Liver (tissue), 9 donors: ENCODE measurements around the gene STXBP1. TPM values are rescaled to one million over a fixed set of nuclear protein-coding genes. Genes with fewer than 3 reads are reported as not detected.

ENCODE experiments used
- DNase-seq: peaks from one replicate; pipeline ENCODE4 v3.0.0-alpha.2; 2017; ENCODE audit warnings: low spot score
- H3K27ac ChIP-seq, 2 donors: one replicate each; pipeline ENCODE4 v1.7.0; 2013; ENCODE audit warnings: inconsistent platforms in 2 of 2, low read length in 2 of 2, control low read depth in 1 of 2, low read depth in 1 of 2, mild to moderate bottlenecking in 1 of 2
- H3K27me3 ChIP-seq, 4 donors: one replicate each; pipeline versions ENCODE4 v1.6.1 to v1.7.0; 2013; ENCODE audit warnings: low read length in 3 of 4, inconsistent platforms in 1 of 4, mild to moderate bottlenecking in 1 of 4, moderate library complexity in 1 of 4; ENCODE audit not compliant: control insufficient read depth in 4 of 4, insufficient read depth in 4 of 4
- H3K36me3 ChIP-seq, 4 donors: one replicate each; pipeline versions ENCODE4 v1.6.1 to v1.7.0; 2013; ENCODE audit warnings: low read length in 3 of 4, mild to moderate bottlenecking in 3 of 4, low read depth in 1 of 4, moderate library complexity in 1 of 4; ENCODE audit not compliant: control insufficient read depth in 4 of 4, insufficient read depth in 3 of 4
- H3K4me1 ChIP-seq, 4 donors: one replicate each; pipeline versions ENCODE4 v1.6.1 to v1.7.0; 2013; ENCODE audit warnings: low read length in 3 of 4, mild to moderate bottlenecking in 3 of 4, moderate library complexity in 1 of 4; ENCODE audit not compliant: control insufficient read depth in 4 of 4, insufficient read depth in 4 of 4
- H3K4me3 ChIP-seq, 3 donors: one replicate each; pipeline versions ENCODE4 v1.6.1 to v1.7.0; 2013; ENCODE audit warnings: low read length in 3 of 3, control low read depth in 1 of 3, low read depth in 1 of 3, mild to moderate bottlenecking in 1 of 3
- H3K9ac ChIP-seq, 2 donors: one replicate each; pipeline ENCODE4 v1.7.0; 2013; ENCODE audit warnings: low read length in 2 of 2, mild to moderate bottlenecking in 2 of 2, moderate library complexity in 2 of 2, control low read depth in 1 of 2, low read depth in 1 of 2
- H3K9me3 ChIP-seq, 4 donors: one replicate each; pipeline versions ENCODE4 v1.6.1 to v1.7.0; 2013; ENCODE audit warnings: low read length in 3 of 4; ENCODE audit not compliant: control insufficient read depth in 4 of 4
- ATF3 ChIP-seq: IDR thresholded peaks from 2 replicates; pipeline ENCODE4 v1.6.1; 2016; ENCODE audit warnings: antibody characterized with exemption
- CTCF ChIP-seq: fragments of 150-350 bp; IDR thresholded peaks from 2 replicates; pipeline ENCODE4 v1.5.1; 2017; ENCODE audit warnings: improper control_type of control experiment, low read depth, low read length; ENCODE audit not compliant: missing input control
- EGR1 ChIP-seq, 2 donors: IDR thresholded peaks; 2 replicates each; pipeline ENCODE4 v1.6.1; 2016 to 2018; ENCODE audit warnings: antibody characterized with exemption in 2 of 2, low read depth in 2 of 2
- FOXA1 ChIP-seq: IDR thresholded peaks from 2 replicates; pipeline ENCODE4 v1.6.1; 2016; ENCODE audit warnings: antibody characterized with exemption
- FOXA2 ChIP-seq: IDR thresholded peaks from 2 replicates; pipeline ENCODE4 v1.6.1; 2016; ENCODE audit warnings: antibody characterized with exemption
- GABPA ChIP-seq, 2 donors: IDR thresholded peaks in 1 of 2; conservative IDR thresholded peaks in 1 of 2; 2 replicates each; pipeline ENCODE4 v1.6.1; 2016; ENCODE audit warnings: antibody characterized with exemption in 2 of 2, mild to moderate bottlenecking in 1 of 2, moderate library complexity in 1 of 2
- HNF4A ChIP-seq, 2 donors: conservative IDR thresholded peaks; 2 replicates each; pipeline ENCODE4 v1.6.1; 2016; ENCODE audit warnings: antibody characterized with exemption in 2 of 2, mild to moderate bottlenecking in 2 of 2
- HNF4G ChIP-seq: IDR thresholded peaks from 2 replicates; pipeline ENCODE4 v1.6.1; 2016; ENCODE audit warnings: antibody characterized with exemption
- JUND ChIP-seq, 2 donors: IDR thresholded peaks; 2 replicates each; pipeline ENCODE4 v1.6.1; 2016; ENCODE audit warnings: antibody characterized with exemption in 2 of 2
- MAX ChIP-seq: IDR thresholded peaks from 2 replicates; pipeline ENCODE4 v1.6.1; 2016; ENCODE audit warnings: antibody characterized with exemption
- NR2F2 ChIP-seq: IDR thresholded peaks from 2 replicates; pipeline ENCODE4 v1.6.1; 2016; ENCODE audit warnings: antibody characterized with exemption
- RAD21 ChIP-seq, 2 donors: IDR thresholded peaks; 2 replicates each; pipeline ENCODE4 v1.6.1; 2016; ENCODE audit warnings: antibody characterized with exemption in 2 of 2, mild to moderate bottlenecking in 2 of 2
- REST ChIP-seq: IDR thresholded peaks from 2 replicates; pipeline ENCODE4 v1.6.1; 2016; ENCODE audit warnings: antibody characterized with exemption, mild to moderate bottlenecking
- RXRA ChIP-seq, 2 donors: IDR thresholded peaks; 2 replicates each; pipeline ENCODE4 v1.6.1; 2017 to 2018; ENCODE audit warnings: antibody characterized with exemption in 2 of 2, mild to moderate bottlenecking in 1 of 2
- SP1 ChIP-seq: IDR thresholded peaks from 2 replicates; pipeline ENCODE4 v1.6.1; 2018; ENCODE audit warnings: antibody characterized with exemption, mild to moderate bottlenecking
- TAF1 ChIP-seq: conservative IDR thresholded peaks from 2 replicates; pipeline ENCODE4 v1.6.1; 2016; ENCODE audit warnings: antibody characterized with exemption, mild to moderate bottlenecking
- YY1 ChIP-seq: IDR thresholded peaks from 2 replicates; pipeline ENCODE4 v1.6.1; 2016; ENCODE audit warnings: antibody characterized with exemption, mild to moderate bottlenecking
- ZBTB33 ChIP-seq: IDR thresholded peaks from 2 replicates; pipeline ENCODE4 v1.6.1; 2016; ENCODE audit warnings: antibody characterized with exemption
- WGBS: extraction: QIAGEN DNeasy Blood & Tissue Kit; methylation state at CpG from one replicate; pipeline ENCODE4 v1.1.7; 2013; 5-methylcytosine and 5-hydroxymethylcytosine counted together
- polyA plus RNA-seq, 2 donors: library from polyadenylated mRNA; stranded (reverse) in 1 of 2; unstranded in 1 of 2; fragments of 200-250 nt in 1 of 2; fragments of >200 nt in 1 of 2; fragmentation: Nextera tagmentation in 1 of 2; extraction: Ambion mirVana in 1 of 2; gene quantifications; one replicate each; pipeline versions ENCODE4 v1.2.1 to v1.2.3, GENCODE V29; 2013 to 2015
- total RNA-seq, 2 donors: library from RNA; depleted of rRNA; stranded (reverse); fragments of >200 nt; gene quantifications; one replicate each; pipeline ENCODE4 v1.2.3, GENCODE V29; 2014
- donor health status: healthy.
- donor health status: healthy.
- donor health status: healthy.
- donor health status: healthy.
- donor health status: healthy.

Gene STXBP1
- total and polyA plus RNA-seq, 4 donors = 1.7 to 4.6 (median 2.3) TPM

- Histone ChIP-seq H3K36me3 (peaks cover 0 to 3% (median 1%) of the 10 kb centered on the region in 4 donors), H3K9me3 (no peaks in the 10 kb centered on the region), H3K9ac (no peak overlapping the region), H3K27ac (no peak overlapping the region), H3K27me3 (no peaks in the 10 kb centered on the region), H3K4me3 (no peak overlapping the region), H3K4me1 (peaks cover 0 to 5% (median 1%) of the 10 kb centered on the region in 4 donors)
- 83% methylated on average over 8 of the region's 8 CpGs for WGBS
- no peak for TF ChIP-seq FOXA1
- TF ChIP-seq GABPA (IDR thresholded peaks at IDR 0.05 in 1 of 2, conservative IDR thresholded peaks at IDR 0.05 in 1 of 2) = no peak
- TF ChIP-seq HNF4A (conservative IDR thresholded peaks at IDR 0.05) = no peak
- TF ChIP-seq SP1 = no peak
- TF ChIP-seq CTCF = no peak
- no peak for TF ChIP-seq ZBTB33
- no peak for DNase-seq
Observed at GRCh38 chr9:127726871-127727270, 114.8 kb downstream of the STXBP1 start.

GRCh38 chr9:127728808-127729207, 116.7 kb downstream of the STXBP1 start:
- Histone ChIP-seq H3K9ac (no peak overlapping the region), H3K27me3 (no peaks in the 10 kb centered on the region), H3K9me3 (no peaks in the 10 kb centered on the region), H3K4me3 (no peak overlapping the region), H3K36me3 (peaks cover 0 to 3% (median 1%) of the 10 kb centered on the region in 4 donors), H3K27ac (no peak overlapping the region), H3K4me1 (peaks cover 0 to 5% (median 1%) of the 10 kb centered on the region in 4 donors)
- no peak for DNase-seq
- 93% methylated on average over 8 of the region's 8 CpGs for WGBS
- no peak for TF ChIP-seq ATF3
- TF ChIP-seq TAF1 = no peak
- no peak for TF ChIP-seq RXRA (IDR thresholded peaks at IDR 0.05)
- TF ChIP-seq HNF4A (conservative IDR thresholded peaks at IDR 0.05) = no peak
- no peak for TF ChIP-seq CTCF
- TF ChIP-seq FOXA2 = no peak
- no peak for TF ChIP-seq RAD21 (IDR thresholded peaks at IDR 0.05)
- no peak for TF ChIP-seq REST
- no peak for TF ChIP-seq FOXA1
- TF ChIP-seq GABPA (IDR thresholded peaks at IDR 0.05 in 1 of 2, conservative IDR thresholded peaks at IDR 0.05 in 1 of 2) = no peak
- no peak for TF ChIP-seq HNF4G
- no peak for TF ChIP-seq MAX
- TF ChIP-seq NR2F2 = no peak
- TF ChIP-seq EGR1 (IDR thresholded peaks at IDR 0.05; ENCODE audit: low read depth in 2 of 2) = no peak
- TF ChIP-seq SP1 = no peak
- no peak for TF ChIP-seq ZBTB33
- TF ChIP-seq JUND (IDR thresholded peaks at IDR 0.05) = no peak
- no peak for TF ChIP-seq YY1
